ENCODE data around the gene SIM2.

SIM2 gene

GRCh38 chr21:36749935-36750575 lies 51.1 kb downstream of the SIM2 start:
- no peak for TF ChIP-seq CTCF (IDR thresholded peaks at IDR 0.05; ENCODE audit: extremely low read depth, insufficient read depth, missing control alignments)
- DNase-seq (ENCODE audit: low spot score), result no peak
- in situ Hi-C loops (cut with MboI; ENCODE audit: low pct_unique_long_range_greater_than_20kb, low sequenced_read_pairs, unreplicated experiment), result loop anchor here (25.0 kb wide), 1 partner anchor 88 kb away; no protein-coding TSS in a partner anchor

- in situ Hi-C loops (cut with MboI; ENCODE audit: low pct_unique_long_range_greater_than_20kb, low sequenced_read_pairs, unreplicated experiment), result loop anchor here (25.0 kb wide), 1 partner anchor 88 kb away; no protein-coding TSS in a partner anchor
- no peak for DNase-seq (ENCODE audit: low spot score)
- no peak for TF ChIP-seq CTCF (IDR thresholded peaks at IDR 0.05; ENCODE audit: extremely low read depth, insufficient read depth, missing control alignments)
Observed at GRCh38 chr21:36750576-36750959, 51.7 kb downstream of the SIM2 start.

- in situ Hi-C loops (cut with MboI; ENCODE audit: low pct_unique_long_range_greater_than_20kb, low sequenced_read_pairs, unreplicated experiment), result loop anchor here (25.0 kb wide), 1 partner anchor 89 kb away; no protein-coding TSS in a partner anchor
- no peak for DNase-seq (ENCODE audit: low spot score)
- no peak for TF ChIP-seq CTCF (IDR thresholded peaks at IDR 0.05; ENCODE audit: extremely low read depth, insufficient read depth, missing control alignments)
Observed at GRCh38 chr21:36751383-36751782, 52.5 kb downstream of the SIM2 start.

DNA sequence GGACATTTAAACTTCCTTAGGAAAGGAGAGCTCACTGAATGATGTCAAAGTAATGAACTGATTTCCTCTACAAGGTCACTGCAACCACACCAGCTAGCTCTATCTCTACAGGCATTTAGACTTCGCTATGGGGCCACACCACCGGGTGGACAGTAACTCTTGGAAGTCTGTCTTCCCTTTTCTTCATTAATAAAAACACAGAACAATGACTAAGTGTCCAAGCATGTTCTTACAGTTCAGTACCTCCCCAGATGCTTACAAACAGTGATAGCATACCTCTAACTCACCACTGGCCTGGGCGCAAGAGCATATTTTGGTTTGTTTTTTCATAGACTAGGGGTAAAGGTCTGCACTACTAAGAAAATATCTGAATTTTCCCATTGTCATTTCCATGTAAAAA lies 54.6 kb downstream of the SIM2 start:
- no peak for DNase-seq (ENCODE audit: low spot score)
- in situ Hi-C loops (cut with MboI; ENCODE audit: low pct_unique_long_range_greater_than_20kb, low sequenced_read_pairs, unreplicated experiment), result loop anchor here (25.0 kb wide), 1 partner anchor 91 kb away; no protein-coding TSS in a partner anchor
- no peak for TF ChIP-seq CTCF (IDR thresholded peaks at IDR 0.05; ENCODE audit: extremely low read depth, insufficient read depth, missing control alignments)

GRCh38 chr21:36754241-36754898 lies 55.5 kb downstream of the SIM2 start:
- in situ Hi-C loops (cut with MboI; ENCODE audit: low pct_unique_long_range_greater_than_20kb, low sequenced_read_pairs, unreplicated experiment), result loop anchor here (25.0 kb wide), 1 partner anchor 92 kb away; no protein-coding TSS in a partner anchor
- no peak for TF ChIP-seq CTCF (IDR thresholded peaks at IDR 0.05; ENCODE audit: extremely low read depth, insufficient read depth, missing control alignments)
- no peak for DNase-seq (ENCODE audit: low spot score)

DNA sequence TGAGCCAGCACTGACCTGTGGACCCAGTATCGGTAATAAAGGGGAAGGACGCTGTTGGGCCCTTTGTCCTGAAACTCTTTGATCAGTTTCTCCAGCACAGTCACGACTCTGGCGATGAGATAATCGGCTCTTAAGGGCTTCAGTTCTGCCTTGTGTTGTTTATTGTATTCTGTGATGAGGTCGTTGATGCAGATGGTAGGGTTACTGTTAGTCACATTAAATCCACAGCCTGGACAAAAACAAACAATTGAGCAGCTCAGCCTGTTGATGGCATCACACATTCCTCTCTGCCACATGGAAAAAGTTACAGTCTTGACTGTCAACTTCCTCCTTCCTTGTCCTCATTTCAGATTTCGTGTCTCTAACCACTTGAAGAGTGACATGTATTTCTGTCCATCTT lies 57.6 kb downstream of the SIM2 start:
- no peak for TF ChIP-seq CTCF (IDR thresholded peaks at IDR 0.05; ENCODE audit: extremely low read depth, insufficient read depth, missing control alignments)
- DNase-seq (ENCODE audit: low spot score), result no peak
- in situ Hi-C loops (cut with MboI; ENCODE audit: low pct_unique_long_range_greater_than_20kb, low sequenced_read_pairs, unreplicated experiment), result loop anchor here (25.0 kb wide), 1 partner anchor 94 kb away; no protein-coding TSS in a partner anchor
